Activated T-cell treated with anti-CD3 and anti-CD28 coated beads, Interleukin-2, amount 50 U/mL, for 1 hour (primary cell): Measurements from ENCODE around the gene SSBP2.
"Not testable (repeated sequence)": the region's sequence is repeated elsewhere in the genome, so short reads cannot be mapped to it uniquely, and the experiment has no call there.

Experiments
- DNase-seq: peaks from one replicate; pipeline ENCODE4 v3.0.0-alpha.2; 2020

The SSBP2 gene

DNA sequence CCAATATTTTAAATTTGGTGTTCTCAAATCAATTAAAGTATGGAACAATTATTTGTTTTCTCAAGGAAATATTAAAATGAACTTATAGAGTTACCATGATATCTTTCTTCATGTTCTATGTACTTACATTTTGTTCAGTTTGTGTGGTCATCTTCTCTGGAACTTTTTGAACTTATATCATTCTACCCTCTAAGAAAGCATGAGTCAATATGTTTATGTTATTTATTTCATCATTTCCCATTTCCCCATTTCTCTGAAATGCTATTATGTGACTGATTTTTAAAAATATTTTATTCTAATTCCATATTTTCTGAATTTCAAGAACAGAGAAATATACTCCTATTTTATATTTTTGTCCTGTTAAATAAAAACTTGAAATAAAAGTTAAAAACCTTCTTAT lies 233.4 kb downstream of the SSBP2 start:
- no peak for DNase-seq

DNA sequence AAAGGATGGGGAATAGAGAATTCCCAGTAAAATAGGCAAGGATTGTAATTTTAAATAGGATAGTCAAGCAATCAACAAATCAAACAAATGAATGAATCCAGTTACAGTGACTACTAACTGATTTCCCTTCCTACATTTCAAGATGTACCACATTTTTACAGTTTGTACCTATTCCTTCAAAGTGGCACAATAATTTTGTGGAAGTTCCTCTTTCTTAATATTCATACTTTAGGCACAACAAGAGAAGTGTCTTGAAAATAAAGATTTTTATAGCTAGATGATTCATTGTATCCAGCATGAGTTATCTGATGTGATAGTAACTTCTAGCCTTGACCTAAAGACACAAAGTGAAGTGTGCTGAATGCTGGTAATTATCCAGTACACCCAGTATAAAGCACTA lies 234.8 kb downstream of the SSBP2 start:
- no peak for DNase-seq

DNA sequence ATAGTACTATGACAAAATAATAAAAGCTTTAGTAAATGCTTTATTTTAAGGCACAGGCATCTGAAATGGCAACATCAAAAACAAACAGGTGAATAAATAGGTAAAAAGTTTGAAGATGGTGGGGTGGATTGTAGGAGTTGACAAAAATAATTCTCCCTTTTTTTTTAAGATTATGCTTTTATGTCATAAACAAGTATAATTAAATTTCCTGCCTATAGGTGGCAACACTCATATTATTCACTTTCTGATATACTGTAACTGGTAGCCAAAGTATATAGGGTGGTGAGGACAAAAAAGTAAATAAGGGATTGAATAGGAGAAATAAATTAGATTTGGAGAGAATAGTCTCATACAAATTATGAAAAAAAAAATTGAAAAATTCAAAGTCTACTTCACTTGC lies 236.9 kb downstream of the SSBP2 start:
- no peak for DNase-seq

DNA sequence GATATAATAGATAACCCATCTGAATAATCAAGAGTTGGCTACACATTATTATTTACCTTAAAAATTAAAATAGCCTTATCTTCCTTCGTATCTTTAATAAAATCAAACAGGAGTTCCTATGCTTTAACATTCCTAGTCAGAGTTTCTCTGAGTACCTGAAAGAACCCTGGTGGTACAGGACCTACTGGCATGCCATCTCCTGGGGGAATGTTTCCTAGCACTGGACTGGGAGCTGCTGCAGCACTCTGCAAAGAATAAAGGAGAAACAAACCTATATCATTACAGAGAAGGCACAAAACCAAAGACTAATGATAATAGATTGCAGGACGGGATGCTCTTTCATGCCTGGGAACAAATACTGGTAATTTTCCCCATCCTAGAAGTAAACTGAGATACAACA lies 237.4 kb downstream of the SSBP2 start:
- DNase-seq, result no peak

DNA sequence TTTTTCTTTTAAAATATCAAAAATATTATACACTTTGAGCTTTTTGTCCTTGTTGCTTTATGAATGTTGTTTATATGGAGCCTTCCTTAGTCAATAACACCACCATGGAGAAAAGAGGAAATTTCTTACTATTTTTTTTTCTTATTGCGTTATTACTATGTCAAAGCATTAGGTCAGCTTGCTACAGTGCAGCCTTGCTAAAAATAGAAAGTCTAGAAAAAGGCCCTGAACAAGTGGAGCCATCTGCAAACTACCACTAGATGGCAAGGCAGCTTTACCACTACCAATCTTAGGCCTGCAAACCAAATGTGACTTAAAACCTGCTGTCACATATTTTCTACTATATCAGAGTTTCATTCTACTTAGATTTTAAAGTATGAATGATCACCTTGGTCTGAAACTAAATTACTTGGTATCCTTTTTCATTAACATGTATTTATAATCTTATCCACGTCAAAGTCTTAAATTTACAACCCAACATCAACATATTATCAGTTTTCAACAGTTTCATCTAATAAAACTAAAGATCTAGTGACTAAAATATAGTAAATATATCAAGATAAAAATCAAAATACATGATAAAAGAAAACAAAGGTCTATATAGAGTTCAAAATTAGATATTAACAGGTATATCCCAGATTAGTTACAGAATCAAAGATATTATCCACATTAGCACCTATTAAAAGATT lies 243.9 kb downstream of the SSBP2 start:
- DNase-seq, result no peak

DNA sequence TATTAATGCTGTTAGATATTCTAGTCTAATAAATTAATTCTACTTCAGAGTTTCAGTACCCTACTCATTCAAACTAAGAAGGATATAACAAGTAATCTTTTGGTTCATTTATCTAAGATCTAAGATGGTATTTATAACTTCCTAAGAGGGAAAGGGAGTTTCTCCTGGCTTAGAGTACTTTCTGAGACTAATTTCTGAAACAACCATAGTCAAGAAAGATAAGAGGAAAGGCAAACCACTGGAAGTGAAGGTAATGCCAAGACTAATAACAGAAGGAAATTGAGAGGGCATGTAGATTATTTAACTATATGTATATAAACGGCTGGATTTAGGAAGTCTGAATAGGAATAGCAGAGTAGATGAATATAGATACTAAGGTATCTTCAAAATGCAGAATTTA lies 244.5 kb downstream of the SSBP2 start:
- no peak for DNase-seq

DNA sequence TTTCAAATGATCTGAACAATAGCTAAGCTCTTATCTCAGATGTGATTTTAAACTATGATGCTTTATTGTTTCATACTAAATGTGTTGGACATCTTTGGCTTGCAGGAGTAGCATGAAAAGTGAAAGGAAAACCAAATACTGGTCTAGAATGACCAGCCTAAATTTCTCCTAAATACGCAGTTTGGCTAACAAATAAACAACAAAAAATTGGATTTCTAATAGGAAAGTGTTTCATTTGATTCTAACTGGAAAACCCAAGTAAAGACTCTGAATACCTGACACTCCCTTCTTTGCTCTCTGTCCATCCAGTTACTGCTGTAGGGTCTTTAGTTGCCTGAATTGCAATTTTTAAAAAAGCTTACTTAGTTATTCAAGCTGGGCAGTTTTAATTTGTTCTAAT lies 245.2 kb downstream of the SSBP2 start:
- DNase-seq, result no peak

DNA sequence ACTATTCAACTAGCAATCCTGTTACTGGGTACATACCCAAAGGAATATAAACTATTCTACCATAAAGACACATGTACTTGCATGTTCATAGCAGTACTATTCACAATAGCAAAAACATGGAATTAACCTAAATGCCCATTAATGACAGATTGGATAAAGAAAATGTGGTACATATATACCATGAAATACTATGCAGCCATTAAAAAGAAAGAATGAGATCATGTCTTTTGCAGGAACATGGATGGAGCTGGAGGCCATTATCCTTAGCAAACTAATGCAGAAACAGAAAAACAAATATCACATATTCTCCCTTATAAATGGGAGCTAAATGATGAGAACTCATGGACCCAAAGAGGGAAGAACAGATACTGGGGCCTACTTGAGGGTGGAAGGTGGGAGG lies 247.3 kb downstream of the SSBP2 start:
- DNase-seq, result not testable (repeated sequence)

DNA sequence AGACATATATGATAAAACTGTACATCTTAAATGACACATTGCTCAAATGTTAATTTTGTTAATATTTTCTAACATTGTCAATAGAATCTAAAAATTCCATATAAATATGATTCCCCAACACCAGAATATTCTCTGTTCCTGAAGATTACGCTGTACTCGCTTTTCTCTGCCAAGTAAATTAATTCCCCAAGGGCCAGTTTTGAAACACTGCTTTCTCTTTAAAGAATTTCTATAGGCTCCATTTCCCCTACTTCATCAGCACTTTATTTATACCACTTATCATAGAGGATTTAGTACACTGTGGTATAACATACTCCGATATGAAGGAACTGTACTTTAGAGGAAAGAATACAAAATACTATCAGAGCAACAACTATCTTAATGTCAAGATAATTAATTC lies 255.6 kb downstream of the SSBP2 start:
- DNase-seq, result no peak

DNA sequence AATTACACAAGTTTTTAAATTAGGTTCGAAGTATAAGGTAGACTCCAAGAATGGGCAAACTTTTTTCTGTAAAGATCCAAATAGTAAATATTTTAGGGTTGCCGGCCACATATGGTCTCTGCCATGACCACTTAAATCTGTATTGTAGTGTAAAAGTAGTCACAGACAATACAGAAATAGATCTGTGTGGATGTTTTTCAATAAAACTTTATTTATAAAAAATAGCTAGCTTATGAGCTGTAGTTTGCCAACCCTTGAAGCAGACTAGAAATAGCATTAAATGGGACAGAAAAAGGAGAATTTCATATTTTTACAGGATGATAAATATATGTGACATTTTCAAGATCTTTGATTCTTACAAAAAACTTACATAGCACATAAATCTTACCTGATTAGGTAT lies 262.0 kb downstream of the SSBP2 start:
- DNase-seq, result no peak

DNA sequence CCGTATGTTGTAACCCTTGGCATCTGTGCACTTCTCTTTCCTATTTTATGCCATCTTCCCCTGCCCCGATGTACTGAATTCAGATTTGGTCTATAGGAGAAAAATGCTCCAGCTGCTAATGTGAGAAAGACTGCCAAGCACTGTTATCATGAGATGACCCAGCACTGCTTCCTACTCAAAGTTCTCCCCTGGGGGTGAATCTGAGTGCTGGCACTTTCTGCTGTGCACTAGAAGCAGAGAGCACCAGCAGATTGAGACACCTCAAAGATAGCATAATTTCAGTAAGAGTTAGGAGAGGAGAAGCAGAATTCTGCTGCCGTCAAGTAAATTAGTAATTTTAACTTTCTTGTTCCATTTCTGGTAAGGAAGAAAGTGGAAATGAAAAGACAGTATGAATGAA lies 264.2 kb downstream of the SSBP2 start:
- DNase-seq, result no peak

DNA sequence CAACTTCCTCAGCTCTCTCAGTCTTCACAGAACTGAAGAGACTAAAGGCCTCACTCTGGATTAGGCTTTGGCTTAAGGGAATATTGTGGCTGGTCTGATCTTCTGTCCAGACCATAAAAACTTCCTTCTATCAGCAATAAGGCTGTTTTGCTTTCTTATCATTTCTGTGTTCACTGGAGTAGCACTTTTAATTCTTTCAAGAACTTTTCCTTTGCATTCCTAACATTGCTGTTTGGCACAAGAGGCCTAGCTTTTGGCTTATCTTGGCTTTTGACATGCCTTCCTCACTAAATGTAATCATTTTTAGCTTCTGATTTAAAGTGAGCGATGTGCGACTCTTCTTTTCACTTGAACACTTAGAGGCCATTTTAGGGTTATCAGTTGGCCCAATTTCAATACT lies 268.3 kb downstream of the SSBP2 start:
- no peak for DNase-seq

DNA sequence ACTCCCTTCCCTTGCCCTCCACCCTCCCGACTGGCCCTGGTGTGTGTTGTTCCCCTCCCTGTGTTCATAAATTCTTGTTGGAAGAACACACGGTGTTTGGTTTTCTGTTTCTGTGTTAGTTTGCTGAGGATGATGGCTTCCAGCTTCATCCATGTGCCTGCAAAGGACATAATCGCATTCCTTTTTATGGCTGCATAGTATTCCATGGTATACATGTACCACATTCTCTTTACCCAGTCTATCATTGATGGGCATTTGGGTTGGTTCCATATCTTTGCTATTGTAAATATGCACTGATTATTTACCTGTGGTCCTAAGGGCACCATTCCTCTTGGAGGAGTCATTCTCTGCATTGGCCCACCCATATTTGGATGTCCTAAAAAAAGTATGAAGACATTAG lies 277.5 kb downstream of the SSBP2 start:
- DNase-seq, result not testable (repeated sequence)

DNA sequence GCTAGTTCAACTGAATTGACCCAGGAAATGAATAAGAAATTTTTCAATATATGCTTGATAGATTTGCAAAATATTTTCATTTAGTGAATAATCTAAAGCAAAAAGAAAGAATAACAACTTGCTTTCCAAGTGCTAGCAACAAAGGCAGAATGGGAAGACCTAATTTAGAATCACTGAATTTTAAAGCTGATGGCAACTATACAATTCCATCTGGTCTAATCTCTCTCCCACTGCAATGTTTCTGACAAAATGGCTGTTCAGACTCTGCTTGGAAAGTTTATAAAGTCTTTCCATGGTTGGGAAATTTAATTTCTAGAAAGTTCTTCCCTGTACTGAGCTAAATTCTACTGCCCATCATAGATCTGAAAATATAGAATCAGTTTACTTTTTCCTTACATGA lies 281.2 kb downstream of the SSBP2 start:
- no peak for DNase-seq

DNA sequence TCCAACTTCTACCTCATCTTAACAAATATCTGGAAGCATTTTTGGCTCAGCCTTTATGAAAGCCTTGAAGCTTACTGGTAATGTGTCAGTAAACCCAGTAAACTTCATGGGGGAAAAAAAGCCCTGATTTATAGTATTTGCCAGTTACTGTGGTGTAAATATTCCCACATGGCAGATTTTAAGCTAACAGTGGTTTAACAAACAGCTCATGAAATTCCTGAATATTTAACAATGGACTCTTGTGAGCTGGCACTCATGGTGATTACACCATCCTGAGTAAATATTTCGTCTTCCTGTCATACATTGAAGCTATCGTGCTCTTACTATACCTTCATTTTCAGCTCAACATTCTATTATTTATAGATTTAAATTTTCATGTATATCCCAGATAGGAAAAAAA lies 300.0 kb downstream of the SSBP2 start:
- no peak for DNase-seq

DNA sequence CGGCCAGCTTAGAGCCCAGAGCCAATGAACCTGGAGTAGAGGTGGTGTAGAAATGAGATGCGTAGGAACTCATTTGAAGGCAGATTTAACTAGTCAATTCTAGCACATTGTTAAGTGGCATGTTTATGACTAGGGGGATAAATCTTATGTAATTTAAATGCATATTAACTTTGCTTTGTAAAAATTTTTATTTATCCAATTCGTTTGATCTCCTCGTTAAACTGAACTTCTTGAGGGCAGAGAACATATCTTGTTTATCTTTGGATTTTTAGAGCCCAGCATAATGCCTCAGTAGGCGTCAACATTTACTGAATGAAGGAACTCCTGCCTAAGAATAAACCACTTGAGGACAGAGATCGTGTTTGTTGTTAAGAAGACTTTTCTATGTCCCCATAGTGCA lies 315.9 kb downstream of the SSBP2 start:
- DNase-seq, result no peak

DNA sequence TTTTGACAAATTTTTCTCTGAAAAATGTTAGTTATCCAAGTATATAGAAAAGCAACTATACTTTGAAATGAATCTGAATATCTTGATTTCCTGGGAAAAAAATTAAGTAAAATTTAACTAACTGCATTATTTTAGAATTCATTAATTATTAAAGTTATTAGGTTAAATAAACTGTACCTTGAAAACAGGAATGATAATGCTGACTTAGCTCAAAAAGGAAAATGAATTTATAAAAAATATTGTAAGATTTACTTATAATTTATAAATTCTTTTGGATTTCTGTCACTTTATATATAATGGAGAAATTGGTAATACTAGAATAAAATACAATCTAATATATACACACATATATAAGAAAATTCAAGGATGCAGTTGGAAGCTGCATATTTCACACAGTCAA lies 320.9 kb downstream of the SSBP2 start:
- no peak for DNase-seq

DNA sequence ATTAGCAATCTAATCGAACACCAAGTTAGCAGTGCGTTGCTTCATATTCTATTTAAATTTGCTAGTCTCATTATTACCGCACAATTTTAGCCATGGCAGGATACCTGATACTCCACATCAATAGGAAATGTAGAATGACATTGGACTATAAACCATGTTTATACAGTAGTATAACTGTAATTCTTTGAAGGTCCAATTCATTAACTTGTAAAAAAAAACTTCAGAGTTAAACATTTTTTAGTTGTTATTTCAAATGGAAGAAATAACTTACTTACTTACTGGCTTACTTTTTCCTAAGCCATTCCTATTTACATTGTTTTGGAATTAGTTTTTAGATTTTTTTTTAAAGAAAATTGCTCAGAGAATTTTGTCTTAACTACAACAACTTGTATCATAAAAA lies 321.5 kb downstream of the SSBP2 start:
- no peak for DNase-seq

DNA sequence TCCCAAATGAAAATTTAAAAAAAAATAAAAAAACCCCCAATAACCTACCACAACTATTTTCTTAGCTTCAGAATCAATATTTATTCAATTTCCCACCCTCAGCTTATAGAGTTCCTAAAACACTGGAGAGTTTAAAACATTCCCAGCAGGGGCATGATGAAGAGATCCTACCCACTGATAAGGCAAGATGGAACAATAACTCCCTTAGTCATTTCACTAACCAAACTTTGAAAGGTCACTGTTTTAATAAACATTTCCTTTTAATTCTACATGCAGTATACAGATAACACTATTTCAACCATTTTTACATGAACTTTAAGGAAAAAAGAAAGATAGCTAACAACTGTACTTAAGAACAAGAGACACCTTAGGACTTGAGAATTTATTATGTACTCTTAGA lies 322.0 kb downstream of the SSBP2 start:
- no peak for DNase-seq

DNA sequence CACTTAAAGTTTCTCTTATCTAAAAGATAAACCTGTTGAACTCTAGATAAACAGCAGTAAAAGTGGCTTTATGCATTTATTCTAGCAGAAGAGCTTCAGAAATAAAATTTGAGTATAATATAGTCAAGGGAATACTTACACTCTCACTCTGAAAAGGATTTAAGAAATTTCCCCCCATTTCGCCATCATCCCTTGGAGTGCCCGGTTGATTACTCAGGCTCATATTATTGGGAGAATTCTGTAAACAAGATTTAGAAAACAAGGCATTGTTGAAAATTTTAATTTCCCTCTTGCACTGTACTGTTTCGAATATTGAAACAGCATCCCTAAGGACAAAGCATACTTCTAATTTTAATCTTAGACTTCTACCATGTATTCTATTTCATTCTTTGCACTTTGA lies 322.5 kb downstream of the SSBP2 start:
- no peak for DNase-seq

DNA sequence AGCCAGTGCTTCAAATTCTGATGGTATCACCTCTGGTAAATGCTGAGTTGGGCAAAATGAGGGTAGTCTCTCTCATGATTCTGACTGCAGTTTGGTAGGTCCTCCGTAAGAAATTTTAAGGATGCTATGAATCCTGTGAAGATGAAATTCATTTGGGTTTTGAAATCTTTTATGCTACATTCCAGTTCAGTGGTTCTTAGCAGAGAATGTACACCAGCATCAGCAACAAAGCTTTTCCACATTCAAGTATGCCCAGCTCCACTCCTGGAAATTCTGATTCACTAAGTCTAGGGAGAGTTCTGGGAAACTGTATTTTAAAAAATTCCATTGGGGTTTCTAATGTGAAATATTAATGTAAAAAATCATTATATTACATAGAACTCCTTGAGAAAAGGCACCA lies 323.3 kb downstream of the SSBP2 start:
- no peak for DNase-seq

DNA sequence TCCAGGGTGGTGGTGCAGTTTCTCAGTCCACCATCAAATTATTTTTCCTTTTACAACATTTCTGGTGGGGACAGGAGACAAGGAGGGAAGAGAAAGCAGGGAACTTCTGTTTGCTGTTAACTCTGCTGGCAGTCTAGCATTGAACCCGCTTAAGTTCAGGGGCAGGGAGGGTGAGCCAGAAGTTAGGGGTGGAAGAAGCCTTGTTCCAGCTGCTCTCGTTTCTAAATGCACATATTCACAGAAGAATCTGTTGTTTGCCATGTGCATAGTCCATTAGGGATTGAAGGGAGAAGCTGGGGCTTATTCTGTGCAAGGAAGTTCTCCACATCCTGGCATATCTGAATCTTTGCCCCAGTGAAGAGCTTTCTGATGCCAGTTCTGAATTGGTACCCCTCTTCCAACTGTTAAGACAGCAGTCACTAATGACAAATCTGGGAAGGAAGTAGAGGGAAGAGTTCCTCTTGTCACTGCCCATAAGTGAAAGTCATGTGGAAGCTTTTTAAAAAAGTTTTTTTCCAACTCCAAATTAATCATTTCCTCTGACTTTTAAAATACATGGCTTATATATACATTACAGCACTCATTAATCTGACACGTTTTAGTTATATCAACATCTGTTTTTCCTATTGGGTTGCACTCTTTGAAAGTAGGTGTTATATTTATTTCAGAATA lies 324.4 kb downstream of the SSBP2 start:
- no peak for DNase-seq

DNA sequence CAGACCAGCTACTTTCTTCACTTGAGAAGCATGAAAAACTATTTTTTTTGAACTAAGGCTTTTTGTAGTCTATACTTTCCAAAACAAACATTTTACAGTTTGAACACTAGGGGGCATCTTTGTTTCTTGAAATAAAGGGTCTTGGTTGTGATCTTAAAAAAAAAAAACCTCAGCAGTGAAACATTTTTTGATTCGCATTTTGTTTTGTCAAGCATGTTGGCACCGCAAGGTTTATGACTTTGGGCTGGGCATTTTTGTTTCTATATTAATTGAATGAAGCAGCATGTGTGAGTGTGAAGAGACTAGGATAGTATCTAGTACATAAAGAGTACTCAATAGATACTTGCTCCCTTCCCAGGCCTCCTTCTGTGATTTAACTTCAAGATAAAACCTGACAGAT lies 325.3 kb downstream of the SSBP2 start:
- DNase-seq, result no peak

DNA sequence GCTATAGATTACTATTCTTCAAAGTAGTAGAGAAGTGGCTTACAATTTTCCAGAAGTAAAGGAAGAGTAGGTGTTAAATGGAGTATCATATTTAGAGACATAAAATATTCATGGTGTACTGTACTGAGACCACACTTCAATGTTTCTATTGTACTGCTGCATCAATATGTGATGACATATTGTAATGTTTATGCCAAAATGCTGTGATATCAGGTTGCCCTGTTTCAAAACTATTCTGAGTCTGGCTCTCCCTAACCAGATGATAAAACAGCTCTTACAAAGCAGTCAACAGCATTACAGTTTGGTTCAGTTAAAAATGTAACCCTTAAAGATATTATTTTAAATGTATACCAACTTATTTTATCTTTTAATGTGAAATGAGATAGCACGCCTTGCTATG lies 326.2 kb downstream of the SSBP2 start:
- DNase-seq, result no peak

DNA sequence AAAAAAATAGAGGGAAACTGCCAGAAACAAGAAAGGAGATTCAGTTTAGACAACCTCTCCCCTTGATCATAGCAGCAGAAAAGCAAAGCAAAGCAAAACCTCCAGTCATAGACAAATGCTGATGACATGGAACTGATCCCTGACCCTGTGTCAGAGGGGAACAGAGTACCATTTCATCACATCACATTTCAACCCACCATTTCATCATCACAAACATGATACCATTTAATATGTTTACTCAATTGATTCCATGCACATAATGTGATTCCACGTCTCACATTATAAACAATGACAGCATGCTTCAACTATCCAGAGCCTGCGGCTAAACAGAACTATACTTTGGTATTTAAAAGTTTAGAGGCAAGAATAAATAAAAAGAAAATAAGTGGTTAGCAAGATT lies 328.2 kb downstream of the SSBP2 start:
- DNase-seq, result no peak
